CD4-positive, alpha-beta T cell (primary cell): ENCODE measurements around the gene OXNAD1. TPM values are rescaled to one million over a fixed set of nuclear protein-coding genes. Genes with fewer than 3 reads are reported as not detected.

Experiments
- ATAC-seq: fragments of 200-7000 bp; cut with Tn5 transposase; one replicate; pipeline ENCODE4 v1.10.0; 2022; ENCODE audit warnings: mild to moderate bottlenecking; ENCODE audit not compliant: poor library complexity
- CTCF ChIA-PET: fragments of 350-600 bp; sonication (Branson Sonifier 250); formaldehyde crosslinking; loops from one replicate; lab custom pipeline; 2021; ENCODE audit warnings: antibody characterized with exemption, inconsistent platforms; lab: Charles Lee
- POLR2A ChIA-PET: fragments of 350-600 bp; sonication (Branson Sonifier 250); formaldehyde crosslinking; loops from one replicate; lab custom pipeline; 2021; ENCODE audit warnings: antibody characterized with exemption, inconsistent platforms; lab: Charles Lee
- DNase-seq, 14 experiments: peaks; one replicate each; pipeline ENCODE4 v3.0.0-alpha.2; 2013 to 2020; ENCODE audit warnings: mixed read lengths in 2 of 14
- H3K27ac ChIP-seq, 2 donors: one replicate each; pipeline versions ENCODE4 v1.5.1 to v1.7.0; 2013; ENCODE audit warnings: low read length in 2 of 2, low read depth in 1 of 2, mild to moderate bottlenecking in 1 of 2
- H3K27me3 ChIP-seq, 2 experiments: 1 replicate in 1 of 2; 2 replicates in 1 of 2; pipeline versions ENCODE4 v1.6.1 to v1.7.0; 2013; ENCODE audit warnings: low read length in 2 of 2, control low read depth in 1 of 2, mild to moderate bottlenecking in 1 of 2, moderate library complexity in 1 of 2; ENCODE audit not compliant: insufficient read depth in 2 of 2, control insufficient read depth in 1 of 2
- H3K36me3 ChIP-seq: one replicate; pipeline ENCODE4 v1.6.1; 2013; ENCODE audit warnings: low read length, control low read depth; ENCODE audit not compliant: insufficient read depth
- H3K4me1 ChIP-seq: one replicate; pipeline ENCODE4 v1.6.1; 2013; ENCODE audit warnings: low read length, control low read depth; ENCODE audit not compliant: insufficient read depth
- H3K4me3 ChIP-seq: one replicate; pipeline ENCODE4 v1.5.1; 2013; ENCODE audit warnings: mild to moderate bottlenecking, low read length, moderate library complexity
- H3K9me3 ChIP-seq, 2 experiments: 1 replicate in 1 of 2; 2 replicates in 1 of 2; pipeline versions ENCODE4 v1.6.1 to v1.7.0; 2013; ENCODE audit warnings: low read length in 2 of 2, mild to moderate bottlenecking in 2 of 2, control low read depth in 1 of 2, moderate library complexity in 1 of 2; ENCODE audit not compliant: control insufficient read depth in 1 of 2, insufficient read depth in 1 of 2
- H3K27ac Mint-ChIP-seq: one replicate; pipeline ENCODE4 v1.8.0; 2020; ENCODE audit warnings: mixed read lengths
- H3K27me3 Mint-ChIP-seq: one replicate; pipeline ENCODE4 v1.8.0; 2021; ENCODE audit warnings: mixed read lengths
- H3K36me3 Mint-ChIP-seq: one replicate; pipeline ENCODE4 v1.8.0; 2021; ENCODE audit warnings: low read depth, mixed read lengths
- H3K4me1 Mint-ChIP-seq: one replicate; pipeline ENCODE4 v1.8.0; 2021; ENCODE audit warnings: low read depth, mixed read lengths
- H3K4me3 Mint-ChIP-seq: one replicate; pipeline ENCODE4 v1.8.0; 2020; ENCODE audit warnings: mild to moderate bottlenecking, mixed read lengths
- H3K9me3 Mint-ChIP-seq: one replicate; pipeline ENCODE4 v1.8.0; 2020; ENCODE audit warnings: mixed read lengths
- CTCF ChIP-seq: fragments of 200-600 bp; IDR thresholded peaks from one replicate; pipeline ENCODE4 v1.8.0; 2022; ENCODE audit warnings: antibody characterized with exemption, mild to moderate bottlenecking
- intact Hi-C, 2 experiments: fragments of 100-400 bp; cut with DNase I in 1 of 2; cut with micrococcal nuclease in 1 of 2; formaldehyde crosslinking; loops; one replicate each; pipeline versions ENCODE4 v1.15.1 to v1.9.0; 2023 to 2025; cut with DNase I, micrococcal nuclease
- total RNA-seq, 174 experiments: library from RNA in 2 of 174; stranded (reverse) in 2 of 174; gene quantifications; one replicate each; pipeline ENCODE4 v1.2.3 and lab custom pipeline; 2021 to 2026

OXNAD1 gene
- total RNA-seq, 2 experiments from 2014 or later: 135 TPM

GRCh38 chr3:16221990-16222389 lies 43.0 kb upstream of the OXNAD1 start:
- Mint-ChIP-seq H3K36me3 (no peaks in the 10 kb centered on the region), H3K4me3 (no peak overlapping the region), H3K27ac (no peak overlapping the region), H3K9me3 (peaks cover 6% of the 10 kb centered on the region), H3K27me3 (no peaks in the 10 kb centered on the region), H3K4me1 (no peaks in the 10 kb centered on the region)
- no peaks in the 10 kb centered on the region for H3K9me3 ChIP-seq
- intact Hi-C loops: no loop called here
- no peaks in the 10 kb centered on the region for H3K36me3 ChIP-seq
- H3K4me1 ChIP-seq: no peaks in the 10 kb centered on the region
- no peak for DNase-seq
- no peak for ATAC-seq
- no peak overlapping the region for H3K4me3 ChIP-seq
- no peak for TF ChIP-seq CTCF
- CTCF ChIA-PET: no interaction called here
- H3K27ac ChIP-seq: no peak overlapping the region
- no peaks in the 10 kb centered on the region for H3K27me3 ChIP-seq
- POLR2A ChIA-PET: no interaction called here

- Mint-ChIP-seq H3K9me3 (peaks cover 6% of the 10 kb centered on the region), H3K27ac (no peak overlapping the region), H3K27me3 (no peaks in the 10 kb centered on the region), H3K36me3 (no peaks in the 10 kb centered on the region), H3K4me3 (no peak overlapping the region), H3K4me1 (no peaks in the 10 kb centered on the region)
- DNase-seq (no peak), ATAC-seq (no peak)
- Histone ChIP-seq H3K4me3 (no peak overlapping the region), H3K36me3 (no peaks in the 10 kb centered on the region), H3K9me3 (no peaks in the 10 kb centered on the region), H3K4me1 (no peaks in the 10 kb centered on the region), H3K27me3 (no peaks in the 10 kb centered on the region), H3K27ac (no peak overlapping the region)
- POLR2A ChIA-PET: no interaction called here
- intact Hi-C loops: no loop called here
- TF ChIP-seq CTCF: no peak
- CTCF ChIA-PET: no interaction called here
These were observed 42.5 kb upstream of the OXNAD1 start for GRCh38 chr3:16222547-16222946.

GRCh38 chr3:16224325-16224724 lies 40.7 kb upstream of the OXNAD1 start:
- H3K27me3 Mint-ChIP-seq: no peaks in the 10 kb centered on the region
- POLR2A ChIA-PET: no interaction called here
- H3K36me3 ChIP-seq: no peaks in the 10 kb centered on the region
- no peak overlapping the region for H3K4me3 Mint-ChIP-seq
- no peak for DNase-seq
- no peaks in the 10 kb centered on the region for H3K4me1 ChIP-seq
- peaks cover 6% of the 10 kb centered on the region for H3K9me3 Mint-ChIP-seq
- H3K27ac ChIP-seq: no peak overlapping the region
- no peaks in the 10 kb centered on the region for H3K27me3 ChIP-seq
- no peak for TF ChIP-seq CTCF
- CTCF ChIA-PET: no interaction called here
- H3K27ac Mint-ChIP-seq: no peak overlapping the region
- no peak overlapping the region for H3K4me3 ChIP-seq
- no peaks in the 10 kb centered on the region for H3K4me1 Mint-ChIP-seq
- intact Hi-C loops: no loop called here
- no peaks in the 10 kb centered on the region for H3K9me3 ChIP-seq
- no peaks in the 10 kb centered on the region for H3K36me3 Mint-ChIP-seq
- ATAC-seq: no peak
